Thyroid gland (tissue), 4 donors: ENCODE measurements around the gene ABCC5. TPM values are rescaled to one million over a fixed set of nuclear protein-coding genes. Genes with fewer than 3 reads are reported as not detected.
"Not testable (repeated sequence)": the region's sequence is repeated elsewhere in the genome, so short reads cannot be mapped to it uniquely, and the experiment has no call there.

Experiments
- DNase-seq, 2 donors: peaks; one replicate each; pipeline ENCODE4 v3.0.0-alpha.2; 2019
- H3K27ac ChIP-seq, 3 donors: fragments of 200-600 bp; sonication (generic); 1 replicate in 2 of 3; 2 replicates in 1 of 3; pipeline ENCODE4 v1.5.1; 2016 to 2019; ENCODE audit warnings: mild to moderate bottlenecking in 1 of 3, moderate library complexity in 1 of 3
- H3K27me3 ChIP-seq: fragments of 200-600 bp; sonication (generic); one replicate; pipeline ENCODE4 v1.5.1; 2019
- H3K36me3 ChIP-seq, 2 donors: fragments of 200-600 bp; sonication (generic); one replicate each; pipeline ENCODE4 v1.5.1; 2016 to 2019
- H3K4me1 ChIP-seq, 2 donors: fragments of 200-600 bp; sonication (generic); one replicate each; pipeline ENCODE4 v1.5.1; 2017 to 2019
- H3K4me3 ChIP-seq, 3 donors: fragments of 200-600 bp; sonication (generic); replicated peaks in 1 of 3; 1 replicate in 2 of 3; 2 replicates in 1 of 3; pipeline ENCODE4 v1.5.1; 2016; ENCODE audit warnings: mild to moderate bottlenecking in 1 of 3
- H3K9me3 ChIP-seq: fragments of 200-600 bp; sonication (generic); one replicate; pipeline ENCODE4 v1.5.1; 2017
- POLR2A ChIP-seq, 2 donors: fragments of 450-650 bp; IDR thresholded peaks; one replicate each; pipeline ENCODE4 v1.6.1; 2017; ENCODE audit warnings: antibody characterized with exemption in 2 of 2, mild to moderate bottlenecking in 2 of 2, moderate library complexity in 1 of 2
- WGBS, 2 donors: methylation state at CpG; one replicate each; pipeline ENCODE4 v1.1.5; 2017; 5-methylcytosine and 5-hydroxymethylcytosine counted together
- intact Hi-C: fragments of 100-400 bp; cut with DNase I; formaldehyde crosslinking; loops from one replicate; pipeline ENCODE4 v1.15.1; 2023
- total RNA-seq, 4 donors: library from RNA; depleted of rRNA; stranded (reverse); fragments of >200 nt; gene quantifications; one replicate each; pipeline ENCODE4 v1.2.3, GENCODE V29; 2016
- TF ChIP-seq, protein P1 (sequence below), 6 experiments: fragments of 200-600 bp in 3 of 6; fragments of 450-650 bp in 3 of 6; sonication (generic) in 3 of 6; IDR thresholded peaks; one replicate each; pipeline ENCODE4 v1.5.1; 2016 to 2019; ENCODE audit warnings: antibody characterized with exemption in 6 of 6, mild to moderate bottlenecking in 2 of 6, inconsistent platforms in 1 of 6, moderate library complexity in 1 of 6

Gene ABCC5
- total RNA-seq, 4 donors from 2014 or later: 12.2 to 24.3 (median 18.2) TPM

DNA sequence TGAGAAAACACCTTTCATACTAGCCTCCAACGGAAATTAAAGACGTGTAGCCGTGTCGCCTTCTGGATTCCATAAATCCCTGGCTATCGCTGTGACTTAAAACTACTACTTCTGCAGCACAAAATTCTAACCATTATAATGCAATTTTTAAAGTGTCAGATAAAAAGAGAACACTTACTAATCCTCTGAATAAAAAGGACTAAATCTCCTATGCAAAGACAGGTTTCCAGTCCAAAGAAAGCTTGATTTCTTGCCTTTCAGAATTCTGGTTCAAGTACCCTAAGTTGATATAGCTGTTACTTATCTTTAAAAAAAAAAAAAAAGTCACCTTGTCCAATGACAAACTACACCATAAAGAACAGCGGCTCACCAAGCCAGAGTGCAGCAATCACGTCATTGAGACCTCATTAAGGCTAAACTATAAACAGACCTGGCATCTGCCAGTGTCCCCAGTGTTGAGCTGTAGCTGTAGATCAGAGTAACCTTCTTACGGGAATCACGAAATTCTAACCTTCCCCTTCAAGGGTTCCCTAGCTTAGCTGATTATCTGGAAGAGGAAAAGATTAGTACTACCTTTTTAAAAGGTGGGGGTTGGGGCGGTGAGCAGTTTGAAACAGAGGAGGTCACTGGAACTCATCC is 2.2 kb downstream of the ABCC5 start:
- no peak for DNase-seq
- Histone ChIP-seq H3K27me3 (no peaks in the 10 kb centered on the region), H3K4me3 (no peak overlapping the region), H3K27ac (no peak overlapping the region), H3K4me1 (peaks cover 6% of the 10 kb centered on the region in 2 donors), H3K36me3 (peaks cover 0 to 7% of the 10 kb centered on the region in 2 donors), H3K9me3 (no peaks in the 10 kb centered on the region)
- WGBS, 2 donors: 86 to 91% methylated on average over 10 of the region's 10 CpGs
- intact Hi-C loops: loop anchor here (2.0 to 10.0 kb wide), 2 partner anchors 119 to 139 kb away; partner anchors contain the start of gene DVL3
- TF ChIP-seq, protein P1, sequence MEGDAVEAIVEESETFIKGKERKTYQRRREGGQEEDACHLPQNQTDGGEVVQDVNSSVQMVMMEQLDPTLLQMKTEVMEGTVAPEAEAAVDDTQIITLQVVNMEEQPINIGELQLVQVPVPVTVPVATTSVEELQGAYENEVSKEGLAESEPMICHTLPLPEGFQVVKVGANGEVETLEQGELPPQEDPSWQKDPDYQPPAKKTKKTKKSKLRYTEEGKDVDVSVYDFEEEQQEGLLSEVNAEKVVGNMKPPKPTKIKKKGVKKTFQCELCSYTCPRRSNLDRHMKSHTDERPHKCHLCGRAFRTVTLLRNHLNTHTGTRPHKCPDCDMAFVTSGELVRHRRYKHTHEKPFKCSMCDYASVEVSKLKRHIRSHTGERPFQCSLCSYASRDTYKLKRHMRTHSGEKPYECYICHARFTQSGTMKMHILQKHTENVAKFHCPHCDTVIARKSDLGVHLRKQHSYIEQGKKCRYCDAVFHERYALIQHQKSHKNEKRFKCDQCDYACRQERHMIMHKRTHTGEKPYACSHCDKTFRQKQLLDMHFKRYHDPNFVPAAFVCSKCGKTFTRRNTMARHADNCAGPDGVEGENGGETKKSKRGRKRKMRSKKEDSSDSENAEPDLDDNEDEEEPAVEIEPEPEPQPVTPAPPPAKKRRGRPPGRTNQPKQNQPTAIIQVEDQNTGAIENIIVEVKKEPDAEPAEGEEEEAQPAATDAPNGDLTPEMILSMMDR (IDR thresholded peaks at IDR 0.05): no peak
- no peak for TF ChIP-seq POLR2A (IDR thresholded peaks at IDR 0.05)

- H3K9me3 ChIP-seq: no peaks in the 10 kb centered on the region
- no peak for DNase-seq
- intact Hi-C loops: loop anchor here (10.0 kb wide), 1 partner anchor 143 kb away; the partner anchor contains the start of gene DVL3
- H3K27ac ChIP-seq: no peak overlapping the region
- peaks cover 6% of the 10 kb centered on the region in 2 donors for H3K4me1 ChIP-seq
- TF ChIP-seq, protein P1 (IDR thresholded peaks at IDR 0.05): no peak
- no peak for TF ChIP-seq POLR2A (IDR thresholded peaks at IDR 0.05)
- no peaks in the 10 kb centered on the region for H3K27me3 ChIP-seq
- 83 to 89% methylated on average over 6 of the region's 6 CpGs for WGBS, 2 donors
- no peak overlapping the region for H3K4me3 ChIP-seq
- peaks cover 0 to 11% of the 10 kb centered on the region in 2 donors for H3K36me3 ChIP-seq
Observed at GRCh38 chr3:184011937-184012889, 5.5 kb downstream of the ABCC5 start.

GRCh38 chr3:184011230-184011876 is 6.3 kb downstream of the ABCC5 start:
- no peaks in the 10 kb centered on the region for H3K9me3 ChIP-seq
- 47 to 66% methylated on average over 4 of the region's 4 CpGs for WGBS, 2 donors
- DNase-seq: no peak
- peaks cover 0 to 5% of the 10 kb centered on the region in 2 donors for H3K4me1 ChIP-seq
- intact Hi-C loops: loop anchor here (10.0 kb wide), 1 partner anchor 143 kb away; the partner anchor contains the start of gene DVL3
- H3K27ac ChIP-seq: no peak overlapping the region
- no peaks in the 10 kb centered on the region for H3K27me3 ChIP-seq
- peaks cover 0 to 11% of the 10 kb centered on the region in 2 donors for H3K36me3 ChIP-seq
- no peak overlapping the region for H3K4me3 ChIP-seq
- TF ChIP-seq, protein P1 (IDR thresholded peaks at IDR 0.05): no peak
- no peak for TF ChIP-seq POLR2A (IDR thresholded peaks at IDR 0.05)

GRCh38 chr3:184008161-184008560 is 9.5 kb downstream of the ABCC5 start:
- no peak overlapping the region for H3K4me3 ChIP-seq
- no peak for DNase-seq
- WGBS, 2 donors: 62 to 70% methylated on average over 3 of the region's 3 CpGs
- H3K27me3 ChIP-seq: no peaks in the 10 kb centered on the region
- H3K27ac ChIP-seq: no peak overlapping the region
- TF ChIP-seq, protein P1 (IDR thresholded peaks at IDR 0.05): no peak
- no peak for TF ChIP-seq POLR2A (IDR thresholded peaks at IDR 0.05)
- intact Hi-C loops: no loop called here
- peaks cover 5 to 6% of the 10 kb centered on the region in 2 donors for H3K4me1 ChIP-seq
- peaks cover 0 to 11% of the 10 kb centered on the region in 2 donors for H3K36me3 ChIP-seq
- H3K9me3 ChIP-seq: no peaks in the 10 kb centered on the region

DNA sequence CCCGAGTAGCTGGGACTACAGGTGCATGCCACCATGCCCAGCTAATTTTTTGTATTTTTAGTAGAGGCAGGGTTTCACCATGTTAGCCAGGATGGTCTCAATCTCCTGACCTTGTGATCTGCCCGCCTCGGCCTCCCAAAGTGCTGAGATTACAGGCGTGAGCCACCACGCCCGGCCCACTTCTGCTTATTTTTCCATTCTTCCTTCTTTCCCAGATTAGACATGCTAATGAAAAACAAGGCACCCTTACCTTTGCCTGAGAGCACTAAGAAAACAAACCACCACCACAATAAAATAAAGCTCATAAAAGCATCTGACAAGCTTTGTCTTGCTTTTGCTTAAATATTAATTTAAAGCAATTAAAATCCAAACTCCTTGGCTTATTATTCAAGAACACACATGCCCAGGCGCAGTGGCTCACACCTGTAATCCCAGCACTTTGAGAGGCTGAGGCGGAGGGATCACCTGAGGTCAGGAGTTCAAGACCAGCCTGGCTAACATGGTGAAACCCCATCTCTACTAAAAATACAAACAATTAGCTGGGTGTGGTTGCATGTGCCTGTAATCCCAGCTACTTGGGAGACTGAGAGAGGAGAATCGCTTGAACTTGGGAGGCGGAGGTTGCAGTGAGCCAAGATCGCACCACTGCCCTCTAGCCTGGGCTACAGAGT is 10.4 kb downstream of the ABCC5 start:
- H3K4me3 ChIP-seq, intact Hi-C loops, H3K27me3 ChIP-seq, H3K9me3 ChIP-seq, DNase-seq, H3K4me1 ChIP-seq, H3K27ac ChIP-seq: not testable (repeated sequence)
- H3K36me3 ChIP-seq: peaks cover 0 to 11% of the 10 kb centered on the region in 2 donors
- WGBS, 2 donors: 95 to 97% methylated on average over 11 of the region's 11 CpGs
